ENCODE data around the gene CAMTA2.

Gene CAMTA2

DNA sequence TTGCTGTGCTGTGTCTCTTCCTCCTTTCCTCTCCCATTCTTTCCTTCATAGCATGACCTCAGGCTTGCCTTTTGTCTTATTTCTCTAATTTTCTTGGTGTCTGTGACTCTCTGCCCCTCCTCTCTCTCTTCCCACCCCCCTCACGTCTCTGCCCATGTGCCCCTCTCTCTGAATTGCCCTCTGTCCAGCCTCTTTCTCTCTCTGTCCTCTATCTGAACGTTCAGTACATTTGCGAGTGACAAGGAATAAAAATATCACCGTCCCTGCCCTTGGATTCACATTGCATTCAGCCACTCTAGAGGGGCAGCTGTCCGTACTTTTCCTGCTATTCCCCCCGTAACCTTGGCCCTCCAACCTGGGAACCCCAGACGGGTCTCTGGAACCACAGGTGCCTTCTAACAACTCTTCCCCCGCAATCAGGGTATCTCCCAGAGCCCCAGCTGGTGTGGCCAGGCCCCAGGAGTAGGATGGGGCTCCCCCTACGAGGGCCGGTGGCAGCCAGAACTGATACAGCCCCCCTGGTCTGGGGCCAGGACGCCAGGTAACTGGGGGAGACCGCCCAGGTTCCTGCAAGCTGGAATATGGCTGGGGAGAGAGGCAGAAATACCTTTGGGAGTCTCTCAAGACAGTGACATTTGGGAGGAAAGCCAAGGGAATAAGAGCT is 12.1 kb upstream of the CAMTA2 start:
- Histone ChIP-seq H3K27me3 (no peaks in the 10 kb centered on the region), H3K4me1 (ENCODE audit: control insufficient read depth in 1 of 2, insufficient read depth in 1 of 2, low read depth in 1 of 2, low read length in 1 of 2) (peaks cover 30 to 35% of the 10 kb centered on the region in 2 experiments), H3K4me3 (ENCODE audit: low read depth in 1 of 2, low read length in 1 of 2) (no peak overlapping the region), H3K36me3 (peaks cover 43% of the 10 kb centered on the region), H3K27ac (peak overlapping the region; percentile 83), H3K9me3 (no peaks in the 10 kb centered on the region)
- no peak for TF ChIP-seq CTCF (IDR thresholded peaks at IDR 0.05)

GRCh38 chr17:4998732-4999429 is 11.4 kb upstream of the CAMTA2 start:
- Histone ChIP-seq H3K27me3 (no peaks in the 10 kb centered on the region), H3K9me3 (no peaks in the 10 kb centered on the region), H3K36me3 (peaks cover 37% of the 10 kb centered on the region), H3K4me1 (ENCODE audit: control insufficient read depth in 1 of 2, insufficient read depth in 1 of 2, low read depth in 1 of 2, low read length in 1 of 2) (peaks cover 30 to 36% of the 10 kb centered on the region in 2 experiments), H3K4me3 (ENCODE audit: low read depth in 1 of 2, low read length in 1 of 2) (peak overlapping the region; percentile 69 to 87), H3K27ac (peak overlapping the region; percentile 83)
- TF ChIP-seq CTCF (IDR thresholded peaks at IDR 0.05) = no peak

GRCh38 chr17:4998027-4998731 is 10.7 kb upstream of the CAMTA2 start:
- Histone ChIP-seq H3K4me1 (ENCODE audit: control insufficient read depth in 1 of 2, insufficient read depth in 1 of 2, low read depth in 1 of 2, low read length in 1 of 2) (peaks cover 30 to 36% of the 10 kb centered on the region in 2 experiments), H3K4me3 (ENCODE audit: low read depth in 1 of 2, low read length in 1 of 2) (peak overlapping the region; percentile 69 to 87), H3K36me3 (peaks cover 30% of the 10 kb centered on the region), H3K9me3 (no peaks in the 10 kb centered on the region), H3K27me3 (no peaks in the 10 kb centered on the region), H3K27ac (peak overlapping the region; percentile 83)
- TF ChIP-seq CTCF (IDR thresholded peaks at IDR 0.05) = no peak

DNA sequence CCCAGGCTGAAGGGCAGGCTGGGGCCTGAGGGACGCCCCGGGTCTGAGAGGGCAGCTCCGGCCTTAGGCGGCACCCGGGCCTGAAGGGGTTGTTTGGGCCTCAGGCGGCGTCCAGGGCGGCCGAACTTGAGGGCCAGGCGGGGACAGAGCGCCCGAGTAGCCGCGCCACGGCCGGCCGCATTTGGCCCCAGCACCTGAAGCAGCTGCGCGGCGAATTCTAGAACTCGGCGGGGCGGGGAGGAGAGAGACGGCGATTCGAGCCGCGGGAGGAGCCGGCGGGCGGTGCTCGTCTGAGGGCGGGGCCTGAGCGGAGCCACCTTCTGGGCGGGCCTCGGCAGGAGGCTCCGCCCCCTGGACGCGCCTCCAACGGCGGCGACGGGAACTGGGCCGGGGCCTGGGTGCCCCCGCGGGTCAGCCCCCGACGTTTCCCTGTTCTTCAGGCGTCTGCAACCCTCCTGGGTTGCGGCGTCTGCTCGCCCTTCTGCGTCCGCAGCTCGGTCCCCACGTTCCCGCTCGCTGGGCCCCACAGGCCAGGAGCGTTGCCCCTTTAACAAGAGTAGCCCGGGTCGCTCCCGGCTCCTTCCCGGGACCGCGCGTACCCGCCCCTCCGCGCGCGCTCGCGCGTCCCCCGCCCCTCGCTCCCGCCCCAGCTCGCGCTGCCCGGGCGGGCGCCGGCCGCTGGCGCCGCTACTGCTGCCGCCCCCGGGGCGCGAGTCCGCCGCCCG is 10.0 kb upstream of the CAMTA2 start, which contains the start of the genes INCA1 and KIF1C:
INCA1 (minus strand) TSS at position 221 of the 725 bp plus-strand sequence. CDS start 3,085 bp downstream, outside the sequence.
KIF1C (plus strand) TSS at position 649 of the 725 bp plus-strand sequence. CDS start 2,297 bp downstream, outside the sequence.
- H3K36me3 ChIP-seq = peaks cover 22% of the 10 kb centered on the region
- peak within 1 kb of the TSS; percentile 83 for H3K27ac ChIP-seq
- peaks cover 30 to 36% of the 10 kb centered on the region in 2 experiments for H3K4me1 ChIP-seq (ENCODE audit: control insufficient read depth in 1 of 2, insufficient read depth in 1 of 2, low read depth in 1 of 2, low read length in 1 of 2)
- TF ChIP-seq CTCF (IDR thresholded peaks at IDR 0.05) = peak; percentile 78
- H3K4me3 ChIP-seq (ENCODE audit: low read depth in 1 of 2, low read length in 1 of 2) = peak within 1 kb of the TSS; percentile 69 to 87
- no peaks in the 10 kb centered on the region for H3K27me3 ChIP-seq
- no peaks in the 10 kb centered on the region for H3K9me3 ChIP-seq

GRCh38 chr17:4994081-4994595 is 6.7 kb upstream of the CAMTA2 start:
- no peaks in the 10 kb centered on the region for H3K36me3 ChIP-seq
- no peak for TF ChIP-seq CTCF (IDR thresholded peaks at IDR 0.05)
- H3K4me1 ChIP-seq (ENCODE audit: control insufficient read depth in 1 of 2, insufficient read depth in 1 of 2, low read depth in 1 of 2, low read length in 1 of 2) = peaks cover 29 to 31% of the 10 kb centered on the region in 2 experiments
- H3K4me3 ChIP-seq (ENCODE audit: low read depth in 1 of 2, low read length in 1 of 2) = no peak overlapping the region
- H3K27ac ChIP-seq = no peak overlapping the region
- H3K27me3 ChIP-seq = no peaks in the 10 kb centered on the region
- no peaks in the 10 kb centered on the region for H3K9me3 ChIP-seq
